SK-N-MC (cell line): ENCODE results near the gene SOD2.
"Not testable (repeated sequence)": the region's sequence is repeated elsewhere in the genome, so short reads cannot be mapped to it uniquely, and the experiment has no call there.

Experiments
- DNase-seq: peaks from one replicate; pipeline ENCODE4 v3.0.0-alpha.2; 2011; ENCODE audit warnings: low read depth, low spot score
- H3K27ac ChIP-seq: fragments of 200-600 bp; sonication (generic); 2 replicates; pipeline ENCODE4 v1.5.1; 2016; ENCODE audit warnings: mixed run types
- H3K36me3 ChIP-seq: fragments of 200-600 bp; sonication (generic); 2 replicates; pipeline ENCODE4 v1.6.1; 2017; ENCODE audit warnings: antibody characterized with exemption, low read length, mixed read lengths; ENCODE audit not compliant: insufficient read depth
- H3K4me3 ChIP-seq: fragments of 200-600 bp; sonication (generic); 2 replicates; pipeline ENCODE4 v1.5.1; 2016
- H3K9ac ChIP-seq: fragments of 200-600 bp; sonication (generic); 2 replicates; pipeline ENCODE4 v1.8.0; 2017; ENCODE audit warnings: mixed run types, mixed read lengths; ENCODE audit not compliant: insufficient read length
- H3K9me3 ChIP-seq: fragments of 200-600 bp; sonication (generic); 2 replicates; pipeline ENCODE4 v1.6.1; 2017; ENCODE audit warnings: low read depth, mild to moderate bottlenecking, antibody characterized with exemption, low read length, moderate library complexity, mixed read lengths
- EZH2 ChIP-seq: fragments of 200-600 bp; sonication (generic); IDR thresholded peaks from one replicate; pipeline ENCODE4 v1.6.1; 2017; ENCODE audit warnings: antibody characterized with exemption
- FOXP2 ChIP-seq: optimal IDR thresholded peaks from 2 replicates; pipeline ENCODE3; 2011; ENCODE audit warnings: mild to moderate bottlenecking, moderate library complexity; ENCODE audit not compliant: insufficient read depth; ENCODE audit errors: extremely low read length, control extremely low read depth
- POLR2AphosphoS5 ChIP-seq: IDR thresholded peaks from 2 replicates; pipeline ENCODE4 v1.6.1; 2012; ENCODE audit warnings: mild to moderate bottlenecking, low read depth, low read length, borderline replicate concordance

The SOD2 gene

GRCh38 chr6:159720708-159721107 lies 27.7 kb upstream of the SOD2 start:
- DNase-seq = no peak

GRCh38 chr6:159719287-159719686 lies 26.2 kb upstream of the SOD2 start:
- Histone ChIP-seq H3K27ac (no peak overlapping the region), H3K36me3 (0 out of 2 replicates have a peak, but pooled peaks cover 6% of the 10 kb centered on the region), H3K4me3 (no peak overlapping the region), H3K9me3 (no peaks in the 10 kb centered on the region), H3K9ac (no peak overlapping the region)
- no peak for TF ChIP-seq EZH2
- TF ChIP-seq POLR2AphosphoS5 = no peak
- no peak for TF ChIP-seq FOXP2
- DNase-seq = no peak

More at GRCh38 chr6:159720708-159721107, 27.7 kb upstream of the SOD2 start:
- Histone ChIP-seq H3K36me3 (0 out of 2 replicates have a peak, but pooled peaks cover 6% of the 10 kb centered on the region), H3K4me3 (no peak overlapping the region), H3K9ac (no peak overlapping the region), H3K9me3 (no peaks in the 10 kb centered on the region), H3K27ac (no peak overlapping the region)
- no peak for TF ChIP-seq FOXP2
- TF ChIP-seq EZH2 = no peak

- no peak overlapping the region for H3K4me3 ChIP-seq
- no peak for DNase-seq
- no peaks in the 10 kb centered on the region for H3K9me3 ChIP-seq
- TF ChIP-seq EZH2 (no peak), POLR2AphosphoS5 (no peak), FOXP2 (no peak)
- no peak overlapping the region for H3K9ac ChIP-seq
- 0 out of 2 replicates have a peak, but pooled peaks cover 6% of the 10 kb centered on the region for H3K36me3 ChIP-seq
- H3K27ac ChIP-seq = no peak overlapping the region
These were observed 25.6 kb upstream of the SOD2 start for GRCh38 chr6:159718634-159719033.

- H3K27ac ChIP-seq = no peak overlapping the region
- DNase-seq = no peak
These were observed 23.4 kb upstream of the SOD2 start for GRCh38 chr6:159716247-159717096.

GRCh38 chr6:159715605-159716004 lies 22.6 kb upstream of the SOD2 start:
- DNase-seq = no peak
- TF ChIP-seq POLR2AphosphoS5 (no peak), FOXP2 (no peak), EZH2 (no peak)
- Histone ChIP-seq H3K27ac (no peak overlapping the region), H3K4me3 (no peak overlapping the region), H3K9me3 (no peaks in the 10 kb centered on the region), H3K36me3 (no peaks in the 10 kb centered on the region), H3K9ac (no peak overlapping the region)

More at GRCh38 chr6:159716247-159717096, 23.4 kb upstream of the SOD2 start:
- Histone ChIP-seq H3K4me3 (no peak overlapping the region), H3K36me3 (no peaks in the 10 kb centered on the region), H3K9ac (no peak overlapping the region), H3K9me3 (no peaks in the 10 kb centered on the region)
- TF ChIP-seq POLR2AphosphoS5 (no peak), EZH2 (no peak), FOXP2 (no peak)

- Histone ChIP-seq H3K27ac (no peak overlapping the region), H3K4me3 (no peak overlapping the region), H3K9ac (no peak overlapping the region), H3K36me3 (no peaks in the 10 kb centered on the region), H3K9me3 (no peaks in the 10 kb centered on the region)
- no peak for DNase-seq
- TF ChIP-seq POLR2AphosphoS5 (no peak), EZH2 (no peak), FOXP2 (no peak)
These were observed 22.1 kb upstream of the SOD2 start for GRCh38 chr6:159715166-159715565.

GRCh38 chr6:159714404-159714803 lies 21.4 kb upstream of the SOD2 start:
- no peak overlapping the region for H3K27ac ChIP-seq
- no peak for TF ChIP-seq POLR2AphosphoS5
- TF ChIP-seq FOXP2 = no peak
- no peak for TF ChIP-seq EZH2
- no peaks in the 10 kb centered on the region for H3K36me3 ChIP-seq
- H3K9me3 ChIP-seq = no peaks in the 10 kb centered on the region
- no peak overlapping the region for H3K4me3 ChIP-seq
- H3K9ac ChIP-seq = no peak overlapping the region
- DNase-seq = no peak

GRCh38 chr6:159713984-159714383 lies 20.9 kb upstream of the SOD2 start:
- no peaks in the 10 kb centered on the region for H3K36me3 ChIP-seq
- no peak overlapping the region for H3K9ac ChIP-seq
- TF ChIP-seq FOXP2 (no peak), EZH2 (no peak), POLR2AphosphoS5 (no peak)
- H3K27ac ChIP-seq = no peak overlapping the region
- DNase-seq = no peak
- H3K9me3 ChIP-seq = no peaks in the 10 kb centered on the region
- no peak overlapping the region for H3K4me3 ChIP-seq

GRCh38 chr6:159712389-159712788 lies 19.3 kb upstream of the SOD2 start:
- H3K9me3 ChIP-seq, H3K36me3 ChIP-seq, H3K27ac ChIP-seq, H3K9ac ChIP-seq, H3K4me3 ChIP-seq, DNase-seq: not testable (repeated sequence)

GRCh38 chr6:159710603-159711002 lies 17.6 kb upstream of the SOD2 start:
- H3K9me3 ChIP-seq, H3K9ac ChIP-seq, H3K4me3 ChIP-seq, H3K36me3 ChIP-seq, H3K27ac ChIP-seq, DNase-seq: not testable (repeated sequence)
